GM12878 (cell line): ENCODE results near the gene MEAF6. TPM values are rescaled to one million over a fixed set of nuclear protein-coding genes. Genes with fewer than 3 reads are reported as not detected.

ENCODE experiments used
- ATAC-seq: fragments of 200-7000 bp; cut with Tn5 transposase; 3 replicates; pipeline ENCODE4 v1.9.1; 2020; ENCODE audit warnings: mild to moderate bottlenecking, moderate library complexity
- BruUV-seq: library from RNA; stranded (reverse); fragments of 400-500 nt; replicated peaks from 2 replicates; lab custom pipeline; 2021; lab: Mats Ljungman, UMichigan
- CTCF ChIA-PET: fragments of 300-600 bp; sonication (Branson Sonifier 250); formaldehyde crosslinking; extraction: SDS; loops from one replicate; lab custom pipeline; 2021; ENCODE audit warnings: inconsistent platforms; lab: Yijun Ruan, JAX
- POLR2A ChIA-PET: fragments of 350-600 bp; formaldehyde crosslinking; extraction: SDS; loops from one replicate; lab custom pipeline; 2021; ENCODE audit warnings: inconsistent platforms; lab: Charles Lee
- RAD21 ChIA-PET: fragments of 300-600 bp; sonication (Branson Sonifier 250); formaldehyde crosslinking; loops from one replicate; lab custom pipeline; 2023; ENCODE audit warnings: antibody characterized with exemption; ENCODE audit not compliant: unreplicated experiment; lab: Charles Lee
- SMC1A ChIA-PET: fragments of 300-600 bp; sonication (Branson Sonifier 250); formaldehyde crosslinking; loops from one replicate; lab custom pipeline; 2023; ENCODE audit not compliant: unreplicated experiment, uncharacterized antibody; lab: Charles Lee
- DNase-seq: peaks from one replicate; pipeline ENCODE4 v3.0.0-alpha.2; 2011; ENCODE audit warnings: low read depth, low spot score
- FAIRE-seq: peaks from 3 replicates; lab custom pipeline; 2011; peaks lifted over from hg19 to GRCh38; lab: Jason Lieb, UNC
- H2AFZ ChIP-seq: 2 replicates; pipeline ENCODE4 v1.6.0; 2011; ENCODE audit warnings: low read depth, low read length, control low read depth; ENCODE audit not compliant: control insufficient read depth
- H3K27ac ChIP-seq: 2 replicates; pipeline ENCODE4 v1.5.1; 2011; ENCODE audit warnings: control low read depth; ENCODE audit not compliant: control insufficient read depth, insufficient read depth
- H3K27me3 ChIP-seq, 2 experiments: replicated peaks in 1 of 2; 2 replicates each; pipeline versions ENCODE4 v1.6.0 to v1.6.1; 2011; ENCODE audit warnings: low read length in 1 of 2; ENCODE audit not compliant: control insufficient read depth in 2 of 2, insufficient read depth in 2 of 2
- H3K36me3 ChIP-seq, 2 experiments: 2 replicates each; pipeline ENCODE4 v1.5.1; 2011; ENCODE audit warnings: low read length in 1 of 2; ENCODE audit not compliant: control insufficient read depth in 2 of 2, insufficient read depth in 2 of 2
- H3K4me1 ChIP-seq: 2 replicates; pipeline ENCODE4 v1.6.1; 2011; ENCODE audit warnings: mild to moderate bottlenecking, low read length, moderate library complexity, mixed read lengths; ENCODE audit not compliant: control insufficient read depth, insufficient read depth
- H3K4me2 ChIP-seq: 2 replicates; pipeline ENCODE4 v1.6.0; 2011; ENCODE audit warnings: control low read depth; ENCODE audit not compliant: control insufficient read depth, insufficient read depth
- H3K4me3 ChIP-seq: fragments of 200-600 bp; sonication (generic); 2 replicates; pipeline ENCODE4 v1.5.1; 2016
- H3K79me2 ChIP-seq: 2 replicates; pipeline ENCODE4 v1.6.0; 2011; ENCODE audit warnings: low read length; ENCODE audit not compliant: control insufficient read depth, insufficient read depth
- H3K9ac ChIP-seq: 2 replicates; pipeline ENCODE4 v1.8.0; 2011; ENCODE audit warnings: low read length, control low read depth, mixed read lengths; ENCODE audit not compliant: control insufficient read depth, insufficient read depth
- H3K9me3 ChIP-seq: replicated peaks from 3 replicates; pipeline ENCODE4 v1.5.1; 2011; ENCODE audit warnings: mild to moderate bottlenecking, low read length; ENCODE audit not compliant: control insufficient read depth, insufficient read depth
- H4K20me1 ChIP-seq: 2 replicates; pipeline ENCODE4 v1.6.0; 2011; ENCODE audit not compliant: control insufficient read depth, insufficient read depth
- ASH2L ChIP-seq: fragments of 300-600, 200-600 bp; sonication (generic); IDR thresholded peaks from 2 replicates; pipeline ENCODE4 v1.6.1; 2017; ENCODE audit warnings: low read depth, mild to moderate bottlenecking, borderline replicate concordance
- BMI1 ChIP-seq: fragments of 450-650 bp; IDR thresholded peaks from 2 replicates; pipeline ENCODE4 v1.6.1; 2016; ENCODE audit warnings: mild to moderate bottlenecking, moderate library complexity, borderline replicate concordance
- CEBPB ChIP-seq, 2 experiments: fragments of 150-350 bp in 1 of 2; IDR thresholded peaks; 2 replicates each; pipeline ENCODE4 v1.6.1; 2012 to 2014; ENCODE audit warnings: low read depth in 2 of 2, low read length in 2 of 2, borderline replicate concordance in 1 of 2, inconsistent platforms in 1 of 2
- CREB1 ChIP-seq: IDR thresholded peaks from 2 replicates; pipeline ENCODE4 v1.6.1; 2012; ENCODE audit warnings: low read depth, mild to moderate bottlenecking, inconsistent platforms
- DPF2 ChIP-seq: fragments of 450-650 bp; IDR thresholded peaks from 2 replicates; pipeline ENCODE4 v1.6.1; 2017; ENCODE audit warnings: mild to moderate bottlenecking
- E2F4 ChIP-seq: IDR thresholded peaks from 2 replicates; pipeline ENCODE4 v1.6.1; 2012; ENCODE audit warnings: low read depth, low read length, improper control_type of control experiment
- HCFC1 ChIP-seq: fragments of 150-350 bp; IDR thresholded peaks from 2 replicates; pipeline ENCODE4 v1.6.1; 2014; ENCODE audit warnings: low read length
- JUNB ChIP-seq: IDR thresholded peaks from 2 replicates; pipeline ENCODE4 v1.6.1; 2016; ENCODE audit warnings: antibody characterized with exemption, mild to moderate bottlenecking
- KDM1A ChIP-seq: fragments of 200-600 bp; sonication (generic); IDR thresholded peaks from 2 replicates; pipeline ENCODE4 v1.6.1; 2016; ENCODE audit warnings: borderline replicate concordance
- KLF5 ChIP-seq: fragments of 450-650 bp; IDR thresholded peaks from 2 replicates; pipeline ENCODE4 v1.6.1; 2014; ENCODE audit warnings: mild to moderate bottlenecking; ENCODE audit not compliant: partially characterized antibody
- MTA2 ChIP-seq: fragments of 450-650 bp; IDR thresholded peaks from 2 replicates; pipeline ENCODE4 v1.6.1; 2016; ENCODE audit warnings: low read depth, mild to moderate bottlenecking, moderate library complexity
- NFYA ChIP-seq: IDR thresholded peaks from 2 replicates; pipeline ENCODE4 v1.6.1; 2011; ENCODE audit warnings: low read depth, mild to moderate bottlenecking, low read length, improper control_type of control experiment, borderline replicate concordance
- PAX5 ChIP-seq: IDR thresholded peaks from 2 replicates; pipeline ENCODE4 v1.6.1; 2011; ENCODE audit warnings: low read depth, low read length, borderline replicate concordance
- PML ChIP-seq: IDR thresholded peaks from 2 replicates; pipeline ENCODE4 v1.6.1; 2012; ENCODE audit warnings: low read length, inconsistent platforms
- PRDM15 ChIP-seq: fragments of 450-650 bp; formaldehyde crosslinking; IDR thresholded peaks from 2 replicates; pipeline ENCODE4 v1.4.0; 2020; ENCODE audit warnings: mild to moderate bottlenecking, moderate library complexity
- SMAD1 ChIP-seq: fragments of 450-650 bp; IDR thresholded peaks from 2 replicates; pipeline ENCODE4 v1.6.1; 2018; ENCODE audit warnings: mild to moderate bottlenecking, low read depth; ENCODE audit not compliant: partially characterized antibody
- SREBF2 ChIP-seq: IDR thresholded peaks from 2 replicates; pipeline ENCODE4 v1.6.1; 2012; ENCODE audit warnings: mild to moderate bottlenecking, low read length
- SUPT20H ChIP-seq: IDR thresholded peaks from 2 replicates; pipeline ENCODE4 v1.6.1; 2011; ENCODE audit warnings: low read depth, mild to moderate bottlenecking, low read length, moderate library complexity, borderline replicate concordance; ENCODE audit not compliant: control insufficient read depth
- TCF7 ChIP-seq: IDR thresholded peaks from 2 replicates; pipeline ENCODE4 v1.6.1; 2014; ENCODE audit warnings: antibody characterized with exemption, borderline replicate concordance
- ZNF622 ChIP-seq: fragments of 450-650 bp; IDR thresholded peaks from 2 replicates; pipeline ENCODE4 v1.6.1; 2017; ENCODE audit warnings: mild to moderate bottlenecking, inconsistent platforms
- WGBS: methylation state at CpG from one replicate; pipeline ENCODE4 v1.1.6; 2016; ENCODE audit warnings: low lambda C conversion rate; ENCODE audit not compliant: insufficient replicate concordance, insufficient coverage; ENCODE audit errors: missing lambda C conversion rate; 5-methylcytosine and 5-hydroxymethylcytosine counted together
- in situ Hi-C: fragments of 300-500 bp; cut with MboI; formaldehyde crosslinking; loops from 9 replicates; pipeline ENCODE4 v1.14.3; 2018; ENCODE audit warnings: mixed read lengths
- intact Hi-C: fragments of 100-400 bp; cut with micrococcal nuclease; formaldehyde crosslinking; loops from one replicate; pipeline ENCODE4 v1.14.2; 2022; ENCODE audit not compliant: unreplicated experiment
- polyA plus RNA-seq, 11 experiments: library from polyadenylated mRNA; depleted of rRNA in 4 of 11; unstranded in 6 of 11; stranded (reverse) in 5 of 11; fragments of >200 nt; fragmentation: Nextera tagmentation in 4 of 11; fragmentation: Illumina TruSeq in 1 of 11; extraction: Ambion mirVana in 4 of 11; extraction: Trizol in 1 of 11; gene quantifications; 1 replicate in 1 of 11; 2 replicates in 10 of 11; pipeline versions ENCODE4 v1.2.1 to v1.2.3, GENCODE V29; 2011 to 2016; ENCODE audit warnings: inconsistent platforms in 2 of 11, missing spikeins in 2 of 11, low read depth in 1 of 11
- total RNA-seq, 4 experiments: library from RNA; depleted of rRNA in 3 of 4; stranded (reverse); fragments of >200 nt in 3 of 4; fragmentation: Illumina TruSeq in 1 of 4; extraction: Trizol in 1 of 4; gene quantifications; 2 replicates each; pipeline versions ENCODE4 v1.2.1 to v1.2.3, GENCODE V29; 2013 to 2021

MEAF6 gene
- total and polyA plus RNA-seq, 10 of the 15 experiments (the other 5 are each of a cell fraction or from before 2014, with no cell fraction given), result 30.8 to 75.0 (median 58.1) TPM

- no peaks in the 10 kb centered on the region; a peak in 1 of 4 replicates for H3K36me3 ChIP-seq
- SMC1A ChIA-PET, result interaction anchor here (0.6 to 1.9 kb wide), 7 partner anchors 32 to 252 kb away, joined by 3 to 7 read pairs (median 3); a partner anchor contains a TSS
- no peaks in the 10 kb centered on the region for H3K27me3 ChIP-seq
- intact Hi-C loops, result loop anchor here (5.0 kb wide), 1 partner anchor 42 kb away; the partner anchor contains the start of gene MEAF6
- H3K27ac ChIP-seq, result peak within 1 kb of the TSS; percentile 58
- FAIRE-seq, result peak; percentile 79
- BruUV-seq, result no TSS peak
- POLR2A ChIA-PET, result interaction anchor here (0.5 to 1.8 kb wide), 7 partner anchors 10 to 122 kb away, joined by 3 to 9 read pairs (median 4); partner anchors contain the start of genes MEAF6 and ZC3H12A
- H3K4me2 ChIP-seq, result peak within 1 kb of the TSS; percentile 73
- H4K20me1 ChIP-seq, result no peaks in the 10 kb centered on the region
- peak within 1 kb of the TSS; percentile 97 for H3K4me3 ChIP-seq
- in situ Hi-C loops, result no loop called here
- ATAC-seq, result peak; percentile 97
- peak within 1 kb of the TSS; percentile 78 for H3K9ac ChIP-seq
- DNase-seq, result peak; percentile 70
- 13% methylated on average over 53 of the region's 54 CpGs for WGBS
- peaks cover 2% of the 10 kb centered on the region; the same call in 1 of the 3 replicates for H3K9me3 ChIP-seq
- peaks cover 6% of the 10 kb centered on the region; the same call in 1 of the 2 replicates for H3K4me1 ChIP-seq
- peaks cover 18% of the 10 kb centered on the region for H3K79me2 ChIP-seq
- RAD21 ChIA-PET, result interaction anchor here (0.6 to 1.4 kb wide), 6 partner anchors 39 to 137 kb away, joined by 3 to 5 read pairs (median 3); partner anchors contain the start of genes GNL2 and MEAF6
- CTCF ChIA-PET, result interaction anchor here (0.5 to 2.3 kb wide), 10 partner anchors 10 to 1106 kb away, joined by 3 to 8 read pairs (median 4); partner anchors contain the start of gene MEAF6
- peak within 1 kb of the TSS; percentile 66 for H2AFZ ChIP-seq
- TF ChIP-seq SMAD1 (no peak), SREBF2 (peak; percentile 55; the same call in 1 of the 2 replicates), TCF7 (no peak), DPF2 (no peak), CEBPB (IDR thresholded peaks at IDR 0.05; ENCODE audit: borderline replicate concordance in 1 of 2, low read depth in 2 of 2, low read length in 2 of 2) (no peak), E2F4 (peak; percentile 97), ASH2L (no peak), PRDM15 (CRISPR knock-in tag) (no peak), KDM1A (no peak), ZNF622 (no peak), BMI1 (no peak), PAX5 (no peak), MTA2 (peak; percentile 85), NFYA (no peak), CREB1 (peak; percentile 94), HCFC1 (peak; percentile 79), SUPT20H (no peak), JUNB (no peak), KLF5 (peak; percentile 56), PML (peak; percentile 83)
Observed at GRCh38 chr1:37553927-37554808, 39.6 kb upstream of the MEAF6 start, which contains the start of gene SNIP1. Gene SNIP1 (minus strand): TSS chr1:37554293. CDS start chr1:37554229, 64 bp downstream.
